Inferior parietal cortex (tissue), 1 donor: ENCODE results near the gene ADGRA3.
"Not testable (repeated sequence)": the region's sequence is repeated elsewhere in the genome, so short reads cannot be mapped to it uniquely, and the experiment has no call there.

Experiments used
- DNase-seq: peaks from one replicate; pipeline ENCODE4 v3.0.0-alpha.2; 2016; ENCODE audit errors: extremely low spot score

ADGRA3 gene

DNA sequence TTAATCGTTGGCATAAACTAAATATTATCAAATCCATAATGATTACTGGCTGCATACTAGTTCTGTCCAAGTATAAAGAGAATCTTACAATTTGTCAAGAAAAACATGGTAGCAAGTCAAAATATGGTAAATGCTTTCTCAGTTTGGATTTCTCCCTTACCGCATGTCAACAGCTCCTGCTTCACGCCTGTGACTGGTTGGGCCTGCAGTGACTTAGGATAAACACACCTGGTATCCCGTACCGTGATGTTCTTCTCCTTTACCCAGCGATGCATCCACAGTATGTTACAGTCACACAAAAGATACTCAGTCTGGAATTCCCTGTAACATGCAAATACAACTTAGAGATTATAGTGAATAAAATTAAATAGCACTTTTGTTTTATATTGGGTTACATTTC, 71.1 kb downstream of the ADGRA3 start:
- DNase-seq: no peak

DNA sequence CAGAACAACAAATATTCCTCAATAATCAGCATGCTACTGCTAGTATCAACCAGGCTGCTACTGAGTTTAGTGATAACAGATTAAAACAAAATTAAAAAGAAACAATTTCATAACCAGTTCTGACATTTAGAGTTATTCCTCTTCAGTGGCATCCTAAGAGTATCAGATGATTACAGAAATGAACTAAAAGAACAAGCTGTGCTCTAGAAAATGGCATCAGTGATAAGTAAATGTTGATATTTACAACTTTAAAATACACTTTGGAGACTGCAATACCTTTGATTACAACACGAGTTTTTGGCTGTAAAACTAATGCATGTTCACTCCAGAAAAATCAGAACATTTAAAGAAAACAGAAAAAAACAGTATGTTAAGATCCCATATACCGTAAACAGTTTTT, 72.9 kb downstream of the ADGRA3 start:
- no peak for DNase-seq

DNA sequence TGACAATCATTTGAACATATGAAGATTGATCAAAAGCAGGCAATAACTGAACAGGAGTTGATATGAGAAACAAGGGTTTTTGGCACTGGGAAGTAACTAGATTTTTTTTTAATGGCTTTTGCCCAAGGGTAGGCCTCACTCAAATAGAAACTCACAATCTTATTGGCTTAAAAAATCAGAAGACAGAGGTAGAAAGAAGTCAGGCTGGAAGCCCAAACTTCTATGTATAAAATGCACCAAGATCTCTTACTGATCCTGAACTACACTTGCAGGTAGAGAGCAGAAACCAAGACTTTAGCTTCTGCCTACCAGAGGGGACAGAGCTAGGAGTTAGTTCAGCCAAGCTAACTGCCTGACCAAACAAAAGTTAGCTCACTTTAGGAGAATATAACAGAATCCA, 74.9 kb downstream of the ADGRA3 start:
- no peak for DNase-seq

DNA sequence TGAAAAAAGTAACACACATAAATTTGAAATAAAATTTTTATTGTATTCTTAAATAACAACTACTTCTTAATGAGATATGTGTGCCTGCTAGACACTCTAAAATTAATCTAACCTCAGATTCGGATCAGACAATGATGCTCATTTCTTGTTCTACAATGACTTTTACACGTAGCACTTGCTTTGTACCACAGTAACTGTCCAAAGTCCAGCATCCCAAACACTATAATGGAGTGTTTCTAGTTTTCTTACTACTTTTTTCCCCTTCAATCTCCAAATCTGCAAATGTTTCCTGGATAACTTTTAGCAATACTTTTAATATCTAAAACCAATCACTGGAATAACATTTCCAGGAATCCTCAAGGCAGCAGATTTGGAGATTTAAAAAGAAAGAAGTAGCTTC, 75.9 kb downstream of the ADGRA3 start:
- DNase-seq: no peak

DNA sequence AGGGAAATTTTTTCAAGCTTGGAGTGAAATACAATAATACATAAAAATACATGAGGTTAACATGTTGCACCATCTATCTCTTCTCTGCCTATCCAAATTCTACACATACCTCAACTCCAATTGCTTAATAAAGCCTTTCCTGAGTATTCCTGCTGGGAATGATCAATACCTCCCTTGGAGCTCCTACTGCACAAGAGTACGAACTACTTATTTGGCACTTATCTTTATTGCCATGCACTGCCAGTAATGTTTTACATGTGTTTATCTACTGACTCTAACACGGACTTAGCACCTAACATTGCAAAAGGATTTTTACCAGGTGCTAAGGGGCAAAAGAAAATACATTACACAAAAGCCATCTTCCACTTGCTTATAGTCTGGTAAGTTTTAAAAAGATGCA, 80.2 kb downstream of the ADGRA3 start:
- no peak for DNase-seq

DNA sequence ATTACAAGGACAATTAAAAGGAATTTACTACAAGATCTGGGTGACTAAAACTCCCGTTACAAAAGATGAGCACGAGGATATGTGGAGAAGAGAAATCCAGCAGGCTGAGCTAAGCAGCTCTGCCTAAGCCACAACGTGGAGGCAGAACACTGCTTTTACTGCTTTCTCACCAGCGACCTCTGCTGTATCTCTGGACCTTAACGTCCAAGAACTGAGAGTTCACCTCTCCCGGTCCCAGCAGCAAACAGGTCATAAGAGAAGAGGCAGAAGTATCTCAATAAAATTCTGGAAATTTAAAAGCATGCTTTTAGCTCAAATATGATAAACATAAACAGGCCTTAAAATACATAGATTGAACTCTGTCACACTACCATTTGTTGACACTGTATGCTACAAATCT, 81.0 kb downstream of the ADGRA3 start:
- DNase-seq: peak; percentile 22

DNA sequence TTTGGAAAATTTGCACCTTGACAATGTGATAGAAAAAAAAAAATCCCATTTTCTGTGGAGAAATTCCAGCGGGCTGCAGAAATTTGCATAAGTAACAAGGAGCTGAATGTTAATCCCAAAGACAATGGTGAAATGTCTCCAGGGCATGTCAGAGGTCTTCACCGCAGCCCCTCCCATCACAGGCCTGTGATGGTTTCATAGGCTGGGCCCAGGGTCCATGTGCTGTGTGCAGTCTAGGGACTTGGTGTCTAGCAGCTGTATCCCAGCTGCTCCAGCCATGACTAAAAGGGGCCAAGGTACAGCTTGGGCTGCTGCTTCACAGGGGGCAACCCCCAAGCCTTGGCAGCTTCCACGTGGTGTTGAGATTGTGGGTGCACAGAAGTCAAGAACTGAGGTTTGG, 85.2 kb downstream of the ADGRA3 start:
- DNase-seq: no peak

DNA sequence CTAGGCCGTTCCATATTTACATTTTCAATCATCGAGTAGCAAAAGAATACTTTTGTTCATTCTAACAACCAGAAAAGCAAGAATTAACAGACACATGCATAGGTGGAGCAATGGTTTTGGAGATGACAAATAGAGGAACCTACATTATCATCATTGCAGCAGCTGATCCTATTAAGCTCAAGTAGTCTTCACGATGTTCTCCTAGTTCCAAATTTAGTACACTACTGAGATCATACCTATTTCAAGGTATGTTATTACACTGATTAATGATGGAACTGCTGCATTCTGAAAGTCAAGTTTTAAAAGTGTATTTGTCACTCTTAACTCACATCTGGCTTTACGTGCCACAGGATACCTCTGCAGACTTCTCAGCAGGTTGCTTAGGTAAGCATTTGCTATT, 87.4 kb downstream of the ADGRA3 start:
- no peak for DNase-seq

DNA sequence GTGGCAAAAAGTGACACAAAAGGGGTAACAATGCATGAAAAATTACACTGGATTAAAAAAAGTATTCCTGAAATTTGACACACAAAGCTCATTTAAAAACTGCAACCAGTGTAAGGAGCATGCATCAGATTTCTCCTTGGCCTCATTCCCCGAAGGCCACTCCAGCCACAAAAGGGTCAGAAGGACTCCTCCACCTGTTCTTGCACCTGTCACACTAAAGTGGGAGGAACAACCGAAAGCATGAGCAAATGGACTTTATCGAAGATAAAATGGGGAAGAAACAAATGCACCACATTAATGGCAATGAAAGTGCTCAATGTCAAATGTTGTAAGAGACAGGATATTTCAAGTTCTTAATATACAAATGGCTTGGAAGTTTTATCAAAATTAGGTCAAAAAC, 88.2 kb downstream of the ADGRA3 start:
- DNase-seq: no peak

DNA sequence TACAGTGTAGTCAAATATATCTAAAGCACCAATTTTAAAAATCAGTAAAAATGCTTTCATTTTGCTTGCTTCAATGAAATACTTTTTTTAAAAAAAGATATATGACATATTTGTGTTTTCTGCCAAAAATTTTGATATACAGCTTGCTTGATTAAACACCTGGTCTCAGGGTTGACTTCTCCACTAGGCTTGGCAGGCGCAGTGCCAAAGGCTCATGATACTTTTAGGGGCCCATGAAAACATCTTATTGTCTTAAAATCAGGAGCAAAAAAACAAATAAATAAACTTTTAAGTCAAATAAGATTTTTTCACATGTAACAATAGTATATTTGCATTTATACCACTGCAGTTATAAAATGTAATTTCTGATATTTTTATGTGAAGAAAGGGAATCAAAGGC, 95.6 kb downstream of the ADGRA3 start:
- DNase-seq: no peak

DNA sequence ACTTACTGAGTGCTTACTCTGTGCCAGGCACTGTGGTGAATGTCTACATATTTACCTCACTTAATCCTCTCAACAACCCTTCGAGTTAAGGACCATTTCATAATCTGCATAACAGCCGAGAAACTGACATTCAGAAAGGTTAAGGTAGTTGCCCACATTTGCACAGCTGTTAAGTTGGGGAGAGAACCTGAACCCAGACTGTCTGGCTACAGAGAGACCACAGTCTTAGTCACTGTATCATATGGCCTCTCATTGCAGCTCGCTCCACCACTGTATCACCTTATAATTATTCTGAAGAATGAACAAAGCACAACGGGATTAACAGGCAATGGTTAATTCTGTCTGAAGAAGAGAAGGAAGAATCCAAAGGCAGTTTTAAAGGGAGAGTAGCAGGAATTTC, 98.5 kb downstream of the ADGRA3 start:
- no peak for DNase-seq

DNA sequence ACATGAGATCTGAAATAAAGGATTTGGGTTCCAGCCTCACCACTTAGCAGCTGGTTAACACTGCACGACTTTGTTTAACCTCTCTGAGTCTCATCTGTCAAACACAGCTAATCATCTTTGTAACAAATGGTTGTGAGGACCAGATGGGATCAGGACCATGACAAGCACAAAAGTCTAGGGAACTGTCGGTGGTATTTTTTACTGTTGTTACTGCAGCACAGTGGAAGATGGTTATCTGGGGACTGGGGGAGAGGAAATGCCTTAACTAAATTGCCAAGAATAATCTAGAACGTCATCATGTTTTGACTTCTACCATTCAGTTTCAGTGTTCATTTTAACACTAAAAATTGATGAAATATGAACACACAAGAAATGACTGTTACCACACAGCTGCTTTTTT, 99.5 kb downstream of the ADGRA3 start:
- DNase-seq: no peak

DNA sequence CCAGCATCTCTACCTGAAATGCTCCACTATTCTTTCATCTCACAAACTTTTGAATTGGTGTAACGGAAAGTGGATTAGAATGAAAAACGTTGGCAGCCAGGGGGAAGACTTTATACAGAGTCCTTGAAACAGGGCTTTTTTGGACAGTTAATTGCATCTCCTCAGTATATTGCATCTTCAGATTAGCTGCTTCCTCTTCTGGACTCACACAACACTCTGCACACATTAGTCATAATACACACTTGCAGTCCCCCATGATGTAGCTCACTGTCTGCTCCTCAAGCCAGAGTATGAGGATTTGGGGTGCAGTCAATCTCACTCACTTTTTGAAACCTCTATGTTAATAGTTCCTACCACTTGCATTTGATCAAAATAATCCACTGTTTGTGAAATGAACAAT, 101.0 kb downstream of the ADGRA3 start:
- no peak for DNase-seq

DNA sequence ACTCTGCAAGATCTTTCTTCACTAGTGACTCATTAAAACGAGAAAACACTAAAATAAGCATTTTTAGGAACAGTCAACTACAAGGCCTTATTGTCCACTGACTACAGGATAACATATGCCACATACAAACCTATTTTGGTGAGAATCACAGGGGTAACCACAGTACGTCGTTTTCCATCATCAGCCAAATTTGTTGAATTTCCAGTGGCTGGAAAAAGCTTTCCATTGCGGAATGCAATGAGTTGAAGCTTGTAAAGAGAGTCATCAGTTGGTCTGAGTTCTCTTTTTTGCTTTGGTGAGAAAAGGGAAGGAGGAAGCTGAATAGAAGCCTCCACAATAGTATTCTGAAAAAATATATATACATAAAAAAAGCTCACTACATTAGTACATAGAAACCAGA, 102.4 kb downstream of the ADGRA3 start:
- DNase-seq: no peak

DNA sequence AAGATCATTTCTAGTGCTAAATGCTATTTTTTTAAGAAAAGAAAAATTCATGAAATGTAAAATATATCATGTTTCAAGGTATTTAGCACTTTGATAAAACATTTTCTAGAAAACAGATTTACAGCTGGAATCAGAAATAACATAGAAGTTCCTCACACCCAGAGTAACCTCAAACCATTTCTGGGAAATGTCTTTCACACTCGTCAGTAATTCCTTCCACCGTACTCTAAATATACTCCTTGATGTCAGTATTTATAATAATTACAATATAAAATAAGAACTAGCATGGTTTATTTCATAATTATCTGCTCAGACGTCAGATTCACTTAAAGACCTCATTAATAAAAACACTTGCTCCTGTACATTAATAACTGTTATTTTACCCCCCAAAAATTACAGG, 103.9 kb downstream of the ADGRA3 start:
- no peak for DNase-seq

DNA sequence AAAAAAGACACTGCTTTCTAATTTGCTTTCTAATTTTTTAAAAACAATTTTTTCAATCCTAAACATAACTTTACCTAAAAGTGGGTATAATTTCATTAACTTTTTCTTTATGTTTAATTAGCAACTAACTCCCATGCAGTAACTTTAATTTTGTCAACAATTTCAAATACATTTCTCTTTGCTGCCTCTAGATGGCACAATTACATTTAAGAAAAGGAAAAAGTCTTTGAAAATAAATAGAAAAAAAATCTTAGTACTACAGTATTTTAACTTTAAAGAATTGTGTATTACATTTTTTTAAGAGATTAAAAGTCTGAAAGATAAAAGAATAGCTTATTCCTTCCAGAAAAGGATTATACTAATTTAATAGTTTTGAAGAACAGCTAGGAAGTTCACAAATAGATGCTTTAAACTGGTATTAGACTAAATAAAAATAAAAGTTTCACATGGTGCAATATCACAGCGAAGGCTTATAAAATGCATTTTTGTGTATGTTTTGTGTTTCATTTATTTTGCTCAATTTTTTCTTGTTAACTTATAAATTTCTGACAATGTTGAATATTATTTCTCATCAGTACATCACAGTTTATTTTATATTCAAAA, 105.1 kb downstream of the ADGRA3 start:
- DNase-seq: peak; percentile 34

DNA sequence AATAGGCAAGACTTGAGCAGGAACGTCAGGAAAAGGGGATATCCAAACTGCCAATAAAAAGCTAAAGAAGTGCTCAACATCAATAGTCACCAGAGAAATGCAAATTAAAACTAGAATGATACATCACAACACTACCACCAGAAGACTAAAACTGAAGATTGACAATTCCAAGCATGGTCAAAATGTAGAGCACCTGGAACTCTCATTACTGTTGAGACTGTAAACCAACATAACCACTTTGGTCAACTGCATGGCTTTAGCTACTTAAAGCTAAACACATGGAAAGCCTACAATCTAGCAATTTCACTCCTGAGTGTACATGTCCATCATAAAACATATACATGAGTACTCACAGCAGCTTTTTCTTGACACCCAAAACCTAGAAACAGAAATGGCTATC, 107.4 kb downstream of the ADGRA3 start:
- DNase-seq: no peak

DNA sequence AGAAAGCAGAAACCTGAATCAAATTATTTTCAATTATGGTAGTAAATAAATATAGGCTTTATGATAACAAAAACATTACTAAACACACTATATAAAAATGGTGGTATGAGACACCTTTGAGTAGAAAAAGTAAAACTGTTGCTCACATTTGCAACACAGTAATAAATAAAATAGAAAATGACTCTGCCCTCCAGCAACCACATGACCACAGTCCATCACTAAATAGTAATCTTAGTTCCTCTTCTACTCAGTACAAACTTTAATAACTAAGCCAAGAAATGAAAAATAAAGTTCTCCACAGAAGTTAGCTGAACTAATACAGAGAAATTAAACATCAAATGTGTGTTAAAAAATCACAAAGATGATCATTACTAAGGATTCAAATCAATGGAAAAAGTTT, 108.5 kb downstream of the ADGRA3 start:
- no peak for DNase-seq

DNA sequence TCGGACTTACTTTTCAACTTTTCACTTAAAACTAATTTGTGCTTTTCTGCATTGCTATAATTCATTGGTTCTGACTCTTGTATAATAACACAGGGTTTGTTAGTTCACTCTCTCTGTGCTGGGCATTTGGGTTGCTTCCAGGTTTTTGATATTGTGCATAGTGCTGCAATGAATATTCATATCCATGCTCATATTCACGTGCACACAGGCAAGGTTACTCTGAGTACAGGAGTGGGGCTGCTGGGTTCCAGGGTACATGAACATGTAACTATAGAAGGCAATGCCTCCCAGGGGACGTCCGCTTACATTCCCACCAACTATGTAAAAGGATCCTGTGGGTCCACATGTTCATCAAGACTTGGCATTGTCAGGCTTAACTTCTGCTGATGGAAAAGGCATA, 117.2 kb downstream of the ADGRA3 start:
- no peak for DNase-seq

DNA sequence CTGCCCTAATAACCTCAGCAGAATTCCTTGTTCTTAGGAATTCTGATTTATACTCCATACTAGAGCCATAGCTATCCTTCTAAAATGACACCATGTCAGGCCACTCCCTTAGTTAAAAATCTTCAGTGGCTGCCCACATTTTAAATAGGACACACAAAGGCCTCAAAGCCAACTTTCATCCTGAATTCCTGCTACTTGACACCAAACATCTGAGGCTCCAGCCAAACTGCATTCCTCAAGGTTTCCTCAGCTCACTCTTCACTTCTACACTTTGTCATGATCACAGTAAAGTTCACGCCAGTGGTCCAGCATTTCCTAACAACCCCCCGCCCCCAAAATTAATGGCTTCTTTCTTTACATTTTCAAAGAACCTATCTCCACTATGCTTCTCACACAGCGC, 124.3 kb downstream of the ADGRA3 start:
- DNase-seq: no peak

DNA sequence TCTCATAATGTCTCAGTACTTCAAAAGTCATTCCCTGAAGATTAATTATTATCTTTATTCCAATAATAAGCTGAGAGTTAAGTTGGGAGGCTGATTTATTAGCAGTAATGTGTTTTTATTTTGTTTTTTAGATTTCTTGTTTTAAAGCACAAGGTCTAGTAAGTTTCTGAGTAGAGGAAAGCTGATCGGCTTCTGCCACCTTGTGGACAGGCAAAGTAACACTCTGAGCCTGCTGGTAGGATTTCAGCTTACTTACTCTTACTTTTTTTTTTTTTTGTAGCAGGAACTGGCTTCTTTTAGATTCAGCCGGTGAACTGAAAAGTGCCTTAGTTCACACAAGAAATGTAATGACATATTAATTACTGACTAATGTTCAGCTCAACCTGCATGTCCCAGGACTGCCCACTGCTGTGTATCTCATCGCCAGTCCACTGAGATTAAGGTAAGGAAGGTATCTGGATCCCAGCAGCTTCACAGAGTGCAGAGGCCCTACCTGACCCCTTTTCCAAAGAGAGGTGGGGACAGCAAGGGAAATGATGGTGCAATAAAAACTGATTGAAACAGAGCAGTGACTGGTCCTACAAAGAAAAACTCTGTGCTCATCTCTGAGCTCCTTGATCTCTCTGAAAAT, 126.5 kb downstream of the ADGRA3 start:
- peak; percentile 70 for DNase-seq

DNA sequence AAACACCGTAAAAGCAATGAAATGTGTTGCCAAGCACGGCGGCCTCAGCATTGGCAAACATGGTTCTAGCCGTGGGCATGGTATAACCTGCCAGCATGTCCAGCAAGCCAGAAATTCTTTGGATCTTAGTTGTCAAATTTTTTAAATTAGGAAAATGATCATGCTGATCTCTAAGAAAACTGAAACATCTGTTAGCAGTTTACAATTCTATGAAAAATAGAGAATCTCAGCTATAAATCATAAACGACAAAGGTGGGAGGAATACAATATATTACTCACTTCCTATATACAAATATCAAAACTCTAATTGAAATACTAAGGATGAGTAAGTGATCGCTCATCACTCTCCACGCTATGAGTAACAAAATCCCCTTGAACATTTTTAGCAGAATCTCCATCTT, 130.3 kb downstream of the ADGRA3 start:
- DNase-seq: no peak

DNA sequence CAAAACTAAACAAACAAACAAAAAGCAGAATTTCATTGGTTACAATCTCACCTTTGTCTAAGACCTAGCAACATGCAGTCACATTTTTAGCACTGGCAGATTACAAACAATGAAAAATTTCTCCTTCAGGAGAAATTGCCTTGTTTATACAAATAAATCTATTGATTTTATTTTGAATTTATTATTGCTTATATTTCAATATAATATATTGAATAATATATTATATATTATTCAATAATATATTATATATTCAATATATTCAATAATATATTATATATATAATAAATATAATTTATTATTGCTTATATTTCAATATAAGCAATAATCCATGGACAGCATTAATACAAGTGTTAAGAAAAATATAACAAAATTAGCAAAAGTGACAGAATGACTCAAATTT, 131.7 kb downstream of the ADGRA3 start:
- DNase-seq: no peak

DNA sequence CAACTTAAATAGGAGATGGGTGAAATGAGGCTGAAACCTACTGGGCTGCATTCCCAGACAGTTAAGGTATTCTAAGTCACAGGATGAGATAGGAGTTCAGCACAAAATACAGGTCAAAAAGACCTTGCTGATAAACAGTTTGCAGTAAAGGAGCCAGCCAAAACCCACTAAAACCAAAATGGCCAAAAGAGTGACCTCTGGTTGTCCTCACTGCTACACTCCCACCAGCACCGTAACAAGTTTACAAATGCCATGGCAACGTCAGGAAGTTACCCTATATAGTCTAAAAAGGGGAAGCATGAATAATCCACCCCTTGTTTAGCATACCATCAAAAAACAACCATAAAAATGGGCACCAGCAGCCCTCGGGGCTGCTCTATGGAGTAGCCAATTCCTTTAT, 133.7 kb downstream of the ADGRA3 start:
- DNase-seq: not testable (repeated sequence)
